Bronchial epithelial cell (primary cell): Measurements from ENCODE around the gene SEMA4D. TPM values are rescaled to one million over a fixed set of nuclear protein-coding genes. Genes with fewer than 3 reads are reported as not detected.

Experiments
- DNase-seq: peaks from one replicate; pipeline ENCODE4 v3.0.0-alpha.2; 2010; ENCODE audit warnings: low read depth
- FAIRE-seq: peaks from 2 replicates; lab custom pipeline; 2011; peaks lifted over from hg19 to GRCh38; lab: Jason Lieb, UNC
- H3K27me3 ChIP-seq: 2 replicates; pipeline ENCODE4 v1.5.1; 2011; ENCODE audit warnings: low read length; ENCODE audit not compliant: control insufficient read depth, insufficient read depth
- H3K36me3 ChIP-seq: 2 replicates; pipeline ENCODE4 v1.5.1; 2011; ENCODE audit warnings: low read length; ENCODE audit not compliant: control insufficient read depth, insufficient read depth
- H3K4me3 ChIP-seq: 2 replicates; pipeline ENCODE4 v1.5.1; 2011; ENCODE audit warnings: mild to moderate bottlenecking, low read depth, low read length, control low read depth
- total RNA-seq: library from RNA; depleted of rRNA; stranded (reverse); fragments of >200 nt; gene quantifications from 2 replicates; pipeline ENCODE4 v1.2.1, GENCODE V29; 2014
- TF ChIP-seq, protein P1 (sequence below): IDR thresholded peaks from 2 replicates; pipeline ENCODE4 v1.5.1; 2011; ENCODE audit warnings: mild to moderate bottlenecking, moderate library complexity, low read length, control low read depth, inconsistent platforms; ENCODE audit not compliant: insufficient read depth, severe bottlenecking

The SEMA4D gene
- total RNA-seq, 1 donor from 2014 or later, result 1.8 TPM

DNA sequence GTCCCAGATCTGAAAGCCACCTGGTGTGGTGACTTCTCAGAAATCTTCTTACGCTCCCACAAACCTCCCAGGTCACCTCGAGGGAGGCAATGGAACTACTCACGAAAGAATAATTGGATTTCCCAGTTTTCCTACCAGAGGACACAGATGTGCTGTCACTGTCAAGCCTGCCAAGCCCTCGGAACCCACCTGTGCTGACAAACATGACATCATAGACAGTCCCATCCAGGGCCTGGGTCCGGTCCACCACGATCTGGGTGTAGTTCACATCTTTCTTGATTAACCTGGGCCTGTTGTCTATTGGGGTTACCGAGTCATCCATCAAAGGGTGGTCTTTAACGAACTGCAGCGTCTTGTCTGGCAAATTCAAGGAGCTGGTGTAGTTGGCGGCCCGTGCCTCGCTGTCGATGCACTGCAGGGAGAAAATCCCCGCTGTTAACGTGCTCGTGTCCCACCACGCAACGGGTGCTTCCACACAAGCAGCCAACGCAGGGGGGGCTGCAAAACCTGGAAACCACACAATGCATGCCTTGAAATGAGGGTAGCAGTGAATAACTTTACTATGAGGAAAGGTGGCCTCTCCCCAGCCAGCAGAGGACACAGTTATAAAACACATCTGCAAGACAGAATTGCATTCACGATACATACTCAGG, 110.6 kb downstream of the SEMA4D start:
- Histone ChIP-seq H3K27me3 (no peaks in the 10 kb centered on the region), H3K36me3 (no peaks in the 10 kb centered on the region), H3K4me3 (no peak overlapping the region)
- TF ChIP-seq, protein P1, sequence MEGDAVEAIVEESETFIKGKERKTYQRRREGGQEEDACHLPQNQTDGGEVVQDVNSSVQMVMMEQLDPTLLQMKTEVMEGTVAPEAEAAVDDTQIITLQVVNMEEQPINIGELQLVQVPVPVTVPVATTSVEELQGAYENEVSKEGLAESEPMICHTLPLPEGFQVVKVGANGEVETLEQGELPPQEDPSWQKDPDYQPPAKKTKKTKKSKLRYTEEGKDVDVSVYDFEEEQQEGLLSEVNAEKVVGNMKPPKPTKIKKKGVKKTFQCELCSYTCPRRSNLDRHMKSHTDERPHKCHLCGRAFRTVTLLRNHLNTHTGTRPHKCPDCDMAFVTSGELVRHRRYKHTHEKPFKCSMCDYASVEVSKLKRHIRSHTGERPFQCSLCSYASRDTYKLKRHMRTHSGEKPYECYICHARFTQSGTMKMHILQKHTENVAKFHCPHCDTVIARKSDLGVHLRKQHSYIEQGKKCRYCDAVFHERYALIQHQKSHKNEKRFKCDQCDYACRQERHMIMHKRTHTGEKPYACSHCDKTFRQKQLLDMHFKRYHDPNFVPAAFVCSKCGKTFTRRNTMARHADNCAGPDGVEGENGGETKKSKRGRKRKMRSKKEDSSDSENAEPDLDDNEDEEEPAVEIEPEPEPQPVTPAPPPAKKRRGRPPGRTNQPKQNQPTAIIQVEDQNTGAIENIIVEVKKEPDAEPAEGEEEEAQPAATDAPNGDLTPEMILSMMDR, result no peak
- DNase-seq (no peak), FAIRE-seq (no peak)

DNA sequence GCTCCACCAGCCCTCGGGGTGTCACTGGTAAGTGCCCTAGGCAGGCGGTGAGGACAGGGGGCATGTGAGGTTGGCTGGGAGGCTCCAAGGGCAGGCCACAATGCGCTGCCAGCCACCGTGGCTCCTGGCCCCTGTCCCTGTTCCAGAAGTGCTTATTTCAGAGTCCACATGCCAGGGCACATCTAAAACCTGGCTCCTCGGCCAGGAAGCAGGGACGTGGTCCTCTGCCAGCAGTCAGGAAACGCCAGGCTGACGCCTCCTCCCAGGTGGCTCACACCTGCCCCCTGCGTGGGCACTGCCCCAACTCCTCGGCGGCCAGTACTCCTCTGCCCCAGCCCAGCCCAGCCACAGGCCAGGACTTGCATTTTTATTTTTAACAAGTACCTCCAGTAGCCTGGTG, 111.1 kb downstream of the SEMA4D start:
- H3K4me3 ChIP-seq, result no peak overlapping the region
- FAIRE-seq (no peak), DNase-seq (peak; percentile 40)
- no peaks in the 10 kb centered on the region for H3K27me3 ChIP-seq
- TF ChIP-seq, protein P1, result no peak
- no peaks in the 10 kb centered on the region for H3K36me3 ChIP-seq

DNA sequence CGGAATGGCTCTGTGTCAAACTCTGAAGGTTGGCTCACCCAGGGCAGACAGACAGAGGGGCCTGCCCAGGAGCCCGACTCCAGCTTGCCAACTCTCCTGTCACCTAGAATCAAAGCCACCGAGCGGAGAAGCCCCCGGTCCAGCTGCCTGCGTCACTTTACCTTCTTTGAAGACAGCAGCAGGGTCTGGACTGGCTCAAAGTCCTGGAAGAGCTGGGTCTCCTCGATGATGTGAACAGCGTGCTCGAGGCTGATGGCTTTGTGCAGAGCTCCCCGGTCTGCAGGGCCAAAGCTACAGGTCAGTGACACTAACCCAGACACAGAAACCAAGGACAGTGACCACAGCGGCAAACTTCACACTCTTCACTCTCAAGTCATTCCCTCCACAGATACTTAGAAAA, 111.7 kb downstream of the SEMA4D start:
- Histone ChIP-seq H3K36me3 (no peaks in the 10 kb centered on the region), H3K27me3 (no peaks in the 10 kb centered on the region), H3K4me3 (no peak overlapping the region)
- DNase-seq (no peak), FAIRE-seq (no peak)
- TF ChIP-seq, protein P1, result no peak

DNA sequence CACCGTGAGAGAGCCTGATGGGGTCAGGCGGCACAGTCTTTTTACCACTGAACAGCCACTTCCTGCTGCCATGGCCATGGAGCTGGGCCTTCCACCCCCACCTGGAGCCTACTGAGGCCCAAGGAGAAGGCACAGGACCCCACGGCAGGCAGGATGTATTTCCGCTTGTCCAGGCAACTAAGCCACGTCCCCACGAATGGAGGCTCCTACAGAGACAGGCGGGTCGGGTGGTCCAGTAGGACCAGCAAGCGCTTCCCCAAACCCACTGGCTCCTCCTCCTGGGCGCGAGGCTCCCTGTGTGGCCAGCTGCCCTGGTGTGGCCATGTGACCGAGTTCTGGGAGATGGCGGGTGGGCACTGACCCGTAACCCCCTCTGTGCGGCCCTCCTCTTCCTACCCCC, 113.1 kb downstream of the SEMA4D start:
- TF ChIP-seq, protein P1, result no peak
- Histone ChIP-seq H3K4me3 (no peak overlapping the region), H3K27me3 (no peaks in the 10 kb centered on the region), H3K36me3 (no peaks in the 10 kb centered on the region)
- no peak for FAIRE-seq
- DNase-seq, result no peak

DNA sequence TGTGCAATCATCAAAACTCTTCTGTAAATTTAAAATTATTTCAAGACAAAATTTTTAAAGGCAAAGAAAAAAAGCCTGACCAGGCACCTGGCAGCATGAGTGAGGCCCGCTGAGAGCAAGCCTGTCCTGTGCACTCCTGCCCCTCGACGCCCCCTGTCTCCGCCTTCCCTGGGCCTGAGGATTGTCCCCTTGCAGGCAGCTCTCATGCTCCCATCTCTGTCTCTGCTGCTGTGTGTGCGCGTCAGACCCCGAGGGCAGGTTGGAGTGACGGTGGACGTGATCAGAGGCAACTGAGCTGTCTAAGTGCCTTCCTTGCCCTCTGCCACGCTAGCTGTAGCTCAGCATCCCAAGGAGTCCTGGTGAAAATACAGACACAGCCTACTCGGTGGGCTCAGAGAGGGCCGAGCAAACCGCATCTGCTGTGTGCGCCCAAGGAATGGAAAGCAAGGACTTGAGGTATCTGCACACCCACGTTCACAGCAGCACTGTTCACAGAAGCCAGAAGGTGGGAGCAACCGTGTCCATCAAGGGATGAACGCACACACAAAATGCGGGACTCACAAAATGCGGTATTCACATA, 114.1 kb downstream of the SEMA4D start:
- no peaks in the 10 kb centered on the region for H3K27me3 ChIP-seq
- TF ChIP-seq, protein P1, result no peak
- FAIRE-seq, result no peak
- H3K36me3 ChIP-seq, result no peaks in the 10 kb centered on the region
- no peak overlapping the region for H3K4me3 ChIP-seq
- no peak for DNase-seq
